SK-MEL-5 (cell line): ENCODE measurements around the gene DISP3. TPM values are rescaled to one million over a fixed set of nuclear protein-coding genes. Genes with fewer than 3 reads are reported as not detected.

Experiments
- DNase-seq: peaks from one replicate; pipeline ENCODE4 v3.0.0-alpha.2; 2016; ENCODE audit warnings: low read depth, low spot score
- in situ Hi-C: cut with HindIII; loops from 2 replicates; pipeline ENCODE4 v1.10.0; 2016; ENCODE audit warnings: low sequenced_read_pairs, high pct_unique_total_duplicates, low pct_unique_long_range_greater_than_20kb
- total RNA-seq: library from RNA; depleted of rRNA; stranded (reverse); fragments of >200 nt; shearing (Covaris generic); gene quantifications from 2 replicates; pipeline ENCODE4 v1.2.3, GENCODE V29; 2014

Gene DISP3
- total RNA-seq, 1 experiment from 2014 or later, result 0.08 TPM

- in situ Hi-C loops, result no loop called here
- no peak for DNase-seq
Observed at GRCh38 chr1:11450310-11450709, 28.6 kb upstream of the DISP3 start.

DNA sequence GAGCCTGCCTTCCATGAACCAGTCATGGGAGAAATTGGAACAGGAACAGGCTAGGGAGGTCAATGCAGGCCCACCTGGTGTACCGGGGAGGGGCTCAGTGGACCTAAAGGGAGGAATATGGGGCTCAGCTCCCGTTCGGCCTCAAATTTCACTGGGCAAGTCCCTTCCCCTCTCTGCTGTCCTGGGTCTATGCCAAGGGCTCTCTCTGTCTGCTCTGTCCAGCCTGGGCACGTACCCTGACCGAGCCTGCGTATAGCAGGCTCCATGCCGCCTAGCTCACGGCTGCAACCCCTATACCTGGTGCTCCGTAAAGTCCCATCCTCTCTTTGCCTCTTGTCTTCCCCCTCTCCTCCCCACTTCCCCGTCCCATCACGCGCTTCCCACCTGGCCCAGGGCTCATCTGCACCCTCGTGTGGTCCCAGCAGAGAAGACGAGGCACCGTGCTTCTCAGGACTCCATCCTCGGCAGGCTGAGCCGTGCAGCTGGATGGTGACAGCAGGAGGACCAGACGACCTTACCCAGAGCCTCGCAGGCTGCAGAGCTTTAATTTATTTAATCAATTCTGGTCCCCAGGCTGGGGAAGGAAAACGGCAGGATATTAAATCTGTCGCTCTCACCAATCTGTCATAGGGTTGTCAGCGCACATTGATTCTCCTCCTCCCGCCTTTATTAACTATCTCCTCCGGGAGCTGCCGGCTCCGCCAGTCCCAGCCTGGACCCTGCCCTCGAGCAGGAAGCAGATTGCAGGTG is 25.0 kb upstream of the DISP3 start:
- in situ Hi-C loops, result no loop called here
- DNase-seq, result no peak

DNA sequence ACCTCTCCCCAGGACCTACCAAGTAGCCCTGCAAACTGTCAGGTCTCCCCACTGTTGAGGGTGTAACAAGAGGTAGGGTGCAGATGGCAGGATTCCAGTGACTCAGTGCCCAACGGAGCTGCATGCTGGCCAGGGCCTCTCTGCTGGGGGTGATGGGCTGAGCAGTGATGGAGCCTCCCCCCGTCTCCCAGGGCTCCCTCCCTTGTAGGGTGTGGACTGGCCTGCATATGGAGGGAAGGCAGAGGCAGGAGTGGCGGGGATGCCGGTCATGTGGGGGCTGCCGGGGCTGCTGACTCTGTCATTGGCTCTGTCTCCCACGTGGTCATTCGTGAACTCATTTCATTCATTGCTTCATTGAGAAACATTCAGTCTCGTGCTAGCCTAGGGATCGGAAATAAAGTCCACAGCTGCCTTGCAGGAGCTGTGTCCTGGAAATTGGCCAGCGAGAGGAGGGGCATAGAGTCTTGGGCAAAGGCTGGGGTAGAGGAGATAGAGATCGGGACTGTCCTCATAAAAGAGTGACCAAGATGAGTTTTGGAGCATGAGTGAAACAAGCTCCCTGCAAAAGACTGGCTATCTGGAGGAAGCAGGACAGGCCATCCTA is 22.9 kb upstream of the DISP3 start:
- peak; percentile 67 for DNase-seq
- in situ Hi-C loops, result no loop called here

- in situ Hi-C loops, result no loop called here
Observed at GRCh38 chr1:11456965-11457364, 22.0 kb upstream of the DISP3 start.

GRCh38 chr1:11458811-11459275 is 20.1 kb upstream of the DISP3 start:
- in situ Hi-C loops, result no loop called here
- no peak for DNase-seq

More at GRCh38 chr1:11456965-11457364, 22.0 kb upstream of the DISP3 start:
- no peak for DNase-seq

DNA sequence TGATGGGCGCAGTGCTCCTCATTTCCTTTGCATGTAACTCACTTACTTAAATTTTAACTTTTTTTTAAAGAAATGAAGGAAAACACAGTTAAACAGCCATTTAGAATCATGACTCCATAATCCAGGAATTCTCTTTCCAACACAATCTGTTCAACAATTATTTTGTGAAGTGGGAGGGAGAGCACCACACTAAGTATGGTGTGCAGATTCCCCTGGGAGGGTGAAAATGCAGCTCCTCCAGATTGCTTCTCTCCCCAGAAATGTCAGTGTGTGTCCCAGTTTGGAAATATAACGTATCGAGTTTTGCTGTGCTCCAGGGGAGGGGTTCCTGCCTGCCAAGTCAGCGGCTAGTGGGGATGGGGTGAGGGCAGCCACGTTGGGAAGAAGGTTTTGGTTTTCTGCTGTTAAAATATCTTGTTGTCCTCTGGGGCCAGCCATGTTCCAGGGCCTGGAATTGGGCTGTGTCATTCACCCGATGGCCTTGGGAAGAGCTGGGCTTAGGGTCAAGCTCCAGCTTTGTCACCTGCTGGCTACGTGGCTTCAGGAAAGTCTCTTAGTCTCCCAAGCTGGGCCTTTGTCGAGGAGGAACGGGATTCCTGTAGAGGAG is 17.3 kb upstream of the DISP3 start:
- no peak for DNase-seq
- in situ Hi-C loops, result no loop called here

GRCh38 chr1:11462224-11462923 is 16.6 kb upstream of the DISP3 start:
- in situ Hi-C loops, result no loop called here
- no peak for DNase-seq

GRCh38 chr1:11463177-11463576 is 15.8 kb upstream of the DISP3 start:
- no peak for DNase-seq
- in situ Hi-C loops, result no loop called here

GRCh38 chr1:11465307-11465706 is 13.6 kb upstream of the DISP3 start:
- DNase-seq, result no peak
- in situ Hi-C loops, result no loop called here

- in situ Hi-C loops, result no loop called here
- DNase-seq, result no peak
Observed at GRCh38 chr1:11466416-11466815, 12.5 kb upstream of the DISP3 start.

DNA sequence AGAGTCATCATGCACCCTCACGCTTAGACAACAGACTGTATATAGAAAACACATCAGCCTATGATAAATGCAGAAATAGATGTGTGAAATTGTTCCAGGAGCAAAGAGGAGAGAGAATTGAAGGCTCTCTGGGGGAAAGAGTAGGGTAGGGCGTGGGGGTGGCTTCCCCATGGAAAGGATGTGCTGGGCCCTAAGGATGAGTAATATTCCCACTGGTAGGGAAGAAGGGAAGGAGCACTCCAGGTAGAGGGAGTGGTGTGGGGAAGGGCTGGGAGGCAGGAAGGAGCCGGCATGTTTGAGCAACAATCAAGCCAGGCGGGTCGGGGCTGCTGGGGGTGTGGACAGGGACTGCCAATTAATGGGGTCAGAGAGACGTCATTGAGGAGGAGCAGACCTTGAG is 10.1 kb upstream of the DISP3 start:
- DNase-seq, result no peak
- in situ Hi-C loops, result no loop called here

DNA sequence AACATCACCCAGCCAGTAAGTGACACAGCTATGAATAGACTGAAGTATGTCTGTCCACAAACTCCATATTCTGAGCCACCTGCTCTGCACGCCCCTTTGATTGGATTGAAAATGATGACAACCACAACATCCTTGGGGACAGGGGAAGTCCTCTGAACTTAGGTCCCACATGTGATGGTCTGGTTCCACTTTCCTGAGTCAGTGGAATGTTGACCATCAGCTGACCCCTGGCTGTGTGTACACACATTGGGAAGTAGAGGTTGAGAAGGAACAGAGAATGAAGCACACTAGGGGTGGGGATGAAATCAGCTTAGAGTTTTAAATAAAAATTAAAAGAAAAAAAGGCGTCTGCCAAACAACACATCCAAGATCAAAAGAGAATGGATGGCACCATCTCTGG is 8.0 kb upstream of the DISP3 start:
- DNase-seq, result no peak
- in situ Hi-C loops, result no loop called here

- in situ Hi-C loops, result no loop called here
- DNase-seq, result no peak
Observed at GRCh38 chr1:11471473-11471872, 7.5 kb upstream of the DISP3 start.

- in situ Hi-C loops, result no loop called here
- no peak for DNase-seq
Observed at GRCh38 chr1:11472284-11472683, 6.7 kb upstream of the DISP3 start.

- DNase-seq, result no peak
- in situ Hi-C loops, result no loop called here
Observed at GRCh38 chr1:11472741-11473140, 6.2 kb upstream of the DISP3 start.

GRCh38 chr1:11473491-11474034 is 5.4 kb upstream of the DISP3 start:
- no peak for DNase-seq
- in situ Hi-C loops, result no loop called here

DNA sequence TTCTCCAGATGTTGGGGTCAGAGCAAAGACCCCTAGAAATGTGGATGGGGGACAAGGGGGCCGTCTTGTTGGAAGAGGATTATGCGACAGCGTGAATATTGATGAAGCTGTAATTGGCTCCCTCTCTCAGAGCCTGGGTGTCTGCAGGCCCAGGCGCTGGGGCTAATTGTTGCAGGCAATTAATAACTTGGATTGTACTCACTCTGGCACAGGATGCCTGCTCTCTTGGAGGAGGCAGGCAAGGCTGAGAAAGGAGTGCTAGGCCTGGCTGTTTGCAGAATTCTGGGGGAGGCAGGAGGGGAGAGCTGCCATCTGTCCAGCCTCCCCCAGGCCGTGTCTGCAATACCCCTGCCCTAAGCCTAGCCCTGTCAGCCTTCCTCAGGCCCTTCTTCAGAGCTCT is 4.1 kb upstream of the DISP3 start:
- in situ Hi-C loops, result no loop called here
- DNase-seq, result no peak

DNA sequence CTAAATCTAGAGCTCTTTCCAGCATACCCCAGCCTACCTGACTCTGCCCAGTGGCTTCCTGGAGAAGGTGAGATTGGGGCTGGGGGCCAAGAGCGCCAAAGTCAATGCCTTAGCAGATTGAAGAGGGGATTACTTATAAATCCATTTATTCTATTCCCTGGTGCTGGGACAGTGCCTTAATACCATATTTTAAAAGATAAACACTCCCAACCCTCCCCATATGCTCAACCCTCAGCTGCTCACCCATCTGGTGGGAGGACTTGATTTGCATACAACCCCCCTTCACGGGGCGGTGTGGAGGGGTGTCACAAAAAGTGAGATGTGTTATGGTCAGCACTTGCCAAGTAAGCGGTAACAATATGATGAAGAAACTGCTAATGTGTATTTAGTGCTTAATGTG is 3.2 kb upstream of the DISP3 start:
- in situ Hi-C loops, result no loop called here

More for the DNA sequence above, 3.2 kb upstream of the DISP3 start:
- no peak for DNase-seq
